ENCODE measurements around the gene ISG20.

The ISG20 gene

GRCh38 chr15:88644741-88645140 is 5.9 kb downstream of the ISG20 start:
- H3K27ac ChIP-seq, result no peak overlapping the region
- DNase-seq, result no peak
- no peaks in the 10 kb centered on the region for H3K27me3 ChIP-seq (ENCODE audit: insufficient read depth, low read depth, severe bottlenecking)
- no peaks in the 10 kb centered on the region for H3K36me3 ChIP-seq
- no peaks in the 10 kb centered on the region for H3K9me3 ChIP-seq (ENCODE audit: severe bottlenecking)
- no peak overlapping the region for H3K4me3 ChIP-seq (ENCODE audit: low read depth, low read length)
- TF ChIP-seq CTCF (IDR thresholded peaks at IDR 0.05; ENCODE audit: low read depth, low read length), result no peak

- no peak for DNase-seq
- H3K27me3 ChIP-seq (ENCODE audit: insufficient read depth, low read depth, severe bottlenecking), result no peaks in the 10 kb centered on the region
- H3K36me3 ChIP-seq, result no peaks in the 10 kb centered on the region
- no peak overlapping the region for H3K27ac ChIP-seq
- no peak for TF ChIP-seq CTCF (IDR thresholded peaks at IDR 0.05; ENCODE audit: low read depth, low read length)
- H3K4me3 ChIP-seq (ENCODE audit: low read depth, low read length), result no peak overlapping the region
- H3K9me3 ChIP-seq (ENCODE audit: severe bottlenecking), result no peaks in the 10 kb centered on the region
Observed at GRCh38 chr15:88645171-88646087, 6.6 kb downstream of the ISG20 start.

- no peak for TF ChIP-seq CTCF (IDR thresholded peaks at IDR 0.05; ENCODE audit: low read depth, low read length)
- DNase-seq, result no peak
- Histone ChIP-seq H3K36me3 (no peaks in the 10 kb centered on the region), H3K4me3 (ENCODE audit: low read depth, low read length) (no peak overlapping the region), H3K27me3 (ENCODE audit: insufficient read depth, low read depth, severe bottlenecking) (no peaks in the 10 kb centered on the region), H3K27ac (no peak overlapping the region), H3K9me3 (ENCODE audit: severe bottlenecking) (no peaks in the 10 kb centered on the region)
Observed at GRCh38 chr15:88646088-88646405, 7.2 kb downstream of the ISG20 start.

GRCh38 chr15:88646951-88647350 is 8.1 kb downstream of the ISG20 start:
- Histone ChIP-seq H3K36me3 (no peaks in the 10 kb centered on the region), H3K27ac (no peak overlapping the region), H3K27me3 (ENCODE audit: insufficient read depth, low read depth, severe bottlenecking) (no peaks in the 10 kb centered on the region), H3K4me3 (ENCODE audit: low read depth, low read length) (no peak overlapping the region), H3K9me3 (ENCODE audit: severe bottlenecking) (no peaks in the 10 kb centered on the region)
- no peak for DNase-seq
- TF ChIP-seq CTCF (IDR thresholded peaks at IDR 0.05; ENCODE audit: low read depth, low read length), result no peak

DNA sequence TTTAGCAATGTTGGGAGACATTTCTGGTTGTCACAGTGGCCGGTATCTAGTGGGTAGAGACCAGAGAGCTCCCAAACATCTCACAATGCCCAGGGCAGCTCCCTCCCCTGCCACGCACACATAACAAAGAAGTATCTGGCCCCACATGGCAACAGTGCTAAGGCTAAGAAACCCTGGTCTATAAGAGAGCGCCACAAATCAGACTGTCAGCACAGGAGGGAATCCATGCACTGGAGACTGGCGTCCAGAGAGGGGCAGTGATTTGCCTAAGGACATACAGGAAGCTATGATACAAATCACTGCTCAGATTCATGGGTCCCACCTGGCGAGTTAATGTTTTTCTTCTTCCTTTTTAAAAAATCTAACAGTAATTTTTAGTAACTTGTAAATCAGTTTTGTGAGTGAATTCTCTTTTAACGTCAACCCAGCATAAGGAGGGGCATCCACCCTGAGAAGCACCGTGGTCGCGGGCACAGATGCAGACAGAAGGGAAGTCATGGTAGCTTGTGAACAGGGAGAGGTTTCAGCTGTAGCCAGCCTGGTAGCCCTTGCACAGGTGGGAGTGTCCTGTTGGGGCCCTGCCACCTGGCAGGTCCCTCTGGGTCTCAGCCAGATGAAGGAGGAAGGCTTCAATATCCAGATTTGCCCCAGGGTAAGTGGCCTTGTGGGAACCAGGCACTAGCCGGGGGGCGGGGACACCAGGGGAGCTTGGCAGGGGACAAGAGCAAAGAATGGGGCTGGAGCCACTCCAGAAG is 8.7 kb downstream of the ISG20 start:
- H3K9me3 ChIP-seq (ENCODE audit: severe bottlenecking), result no peaks in the 10 kb centered on the region
- no peak overlapping the region for H3K27ac ChIP-seq
- DNase-seq, result no peak
- no peaks in the 10 kb centered on the region for H3K27me3 ChIP-seq (ENCODE audit: insufficient read depth, low read depth, severe bottlenecking)
- no peak for TF ChIP-seq CTCF (IDR thresholded peaks at IDR 0.05; ENCODE audit: low read depth, low read length)
- H3K4me3 ChIP-seq (ENCODE audit: low read depth, low read length), result no peak overlapping the region
- H3K36me3 ChIP-seq, result no peaks in the 10 kb centered on the region

Measured in WERI-Rb-1 (cell line).